GM12878 (cell line): Measurements from ENCODE around the gene CPNE6.

Source experiments
- BCL3 ChIP-seq: IDR thresholded peaks from 2 replicates; pipeline ENCODE4 v1.6.1; 2011; ENCODE audit warnings: borderline replicate concordance, low read depth, mild to moderate bottlenecking, moderate library complexity, low read length; ENCODE audit not compliant: insufficient read depth, poor library complexity, severe bottlenecking
- CTCF ChIP-seq, 3 experiments: IDR thresholded peaks in 2 of 3; conservative IDR thresholded peaks in 1 of 3; 2 replicates each; pipeline ENCODE4 v1.5.1; 2011; ENCODE audit warnings: low read depth in 3 of 3, low read length in 3 of 3, mild to moderate bottlenecking in 3 of 3, control low read depth in 2 of 3, moderate library complexity in 2 of 3, inconsistent platforms in 1 of 3, mixed read lengths in 1 of 3; ENCODE audit not compliant: control insufficient read depth in 2 of 3, insufficient read depth in 1 of 3; ENCODE audit errors: extremely low read depth in 1 of 3
- DPF2 ChIP-seq: fragments of 450-650 bp; IDR thresholded peaks from 2 replicates; pipeline ENCODE4 v1.6.1; 2017; ENCODE audit warnings: mild to moderate bottlenecking
- ELK1 ChIP-seq: IDR thresholded peaks from 2 replicates; pipeline ENCODE4 v1.6.1; 2012; ENCODE audit warnings: low read depth, low read length, improper control_type of control experiment
- EZH2 ChIP-seq: IDR thresholded peaks from 2 replicates; pipeline ENCODE4 v1.6.1; 2012; ENCODE audit warnings: low read depth, mild to moderate bottlenecking, control low read depth, inconsistent platforms, low read length, borderline replicate concordance; ENCODE audit not compliant: control insufficient read depth
- KDM1A ChIP-seq: fragments of 200-600 bp; sonication (generic); IDR thresholded peaks from 2 replicates; pipeline ENCODE4 v1.6.1; 2016; ENCODE audit warnings: borderline replicate concordance
- MYB ChIP-seq: fragments of 150-350 bp; IDR thresholded peaks from 2 replicates; pipeline ENCODE4 v1.6.1; 2014; ENCODE audit warnings: mild to moderate bottlenecking, low read depth, low read length, borderline replicate concordance
- POLR2A ChIP-seq: IDR thresholded peaks from 2 replicates; pipeline ENCODE4 v1.6.1; 2011; ENCODE audit warnings: low read depth, mild to moderate bottlenecking, low read length
- POLR2AphosphoS5 ChIP-seq: IDR thresholded peaks from 2 replicates; pipeline ENCODE4 v1.6.1; 2011; ENCODE audit warnings: mild to moderate bottlenecking, low read length, inconsistent platforms

GRCh38 chr14:24078146-24078545, 6.8 kb downstream of the CPNE6 start:
- TF ChIP-seq CTCF (IDR thresholded peaks at IDR 0.05 in 2 of 3, conservative IDR thresholded peaks at IDR 0.05 in 1 of 3; ENCODE audit: control insufficient read depth in 2 of 3, extremely low read depth in 1 of 3, insufficient read depth in 1 of 3, low read depth in 3 of 3, low read length in 3 of 3) (no peak), DPF2 (no peak), POLR2A (no peak), MYB (no peak), POLR2AphosphoS5 (no peak), EZH2 (no peak), BCL3 (no peak), KDM1A (no peak), ELK1 (no peak)
